ENCODE results near the gene CGGBP1.

Gene CGGBP1, protein sequence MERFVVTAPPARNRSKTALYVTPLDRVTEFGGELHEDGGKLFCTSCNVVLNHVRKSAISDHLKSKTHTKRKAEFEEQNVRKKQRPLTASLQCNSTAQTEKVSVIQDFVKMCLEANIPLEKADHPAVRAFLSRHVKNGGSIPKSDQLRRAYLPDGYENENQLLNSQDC

DNA sequence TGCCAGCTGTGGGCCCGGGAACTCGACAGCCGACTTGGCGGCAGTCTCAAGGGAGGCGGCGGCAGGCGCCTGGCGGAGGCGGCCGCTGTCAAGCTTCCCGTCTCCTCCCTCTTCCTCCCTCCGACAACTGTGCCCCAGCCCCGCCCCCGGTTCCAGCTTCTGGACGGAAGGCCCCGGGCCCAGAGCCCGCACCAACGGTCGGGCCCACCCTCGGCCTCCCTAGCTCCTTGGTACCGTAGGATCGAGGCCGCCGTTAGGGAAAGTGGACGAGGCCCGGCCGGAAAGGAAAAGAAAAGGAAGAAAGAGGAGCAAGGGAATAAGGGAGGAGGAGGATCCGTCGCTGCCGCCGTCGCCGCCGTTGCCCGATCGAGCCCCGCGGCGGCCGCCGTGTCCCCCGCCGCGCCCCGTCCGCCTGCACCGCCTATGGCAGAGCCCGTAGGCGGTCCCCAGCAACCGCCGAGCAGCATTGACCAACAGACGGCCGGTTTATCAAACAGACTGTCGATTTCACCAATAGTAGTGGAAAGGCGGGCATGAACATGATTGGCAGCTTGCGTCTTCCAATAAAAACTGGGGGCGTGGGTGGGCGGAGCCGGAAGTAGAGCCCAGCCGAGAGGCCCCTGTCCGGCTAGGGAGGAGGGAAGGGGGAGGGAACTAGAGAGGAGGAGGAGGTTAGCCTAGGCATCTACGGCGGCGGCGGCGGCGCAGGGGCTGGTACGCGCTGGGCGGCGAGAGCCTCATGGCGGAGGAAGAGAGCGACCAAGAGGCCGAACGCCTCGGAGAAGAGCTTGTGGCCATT, at the start of gene CGGBP1, which contains the start of gene ZNF654:
Gene CGGBP1, minus strand, starts transcription at position 425 of the 799 bp plus-strand sequence. CDS start 3,029 bp downstream, outside the sequence.
Gene ZNF654, plus strand, starts transcription at position 675 of the 799 bp plus-strand sequence. Its CDS starts 65 bp downstream, at position 740.
- DNase-seq (ENCODE audit: low read depth in 3 of 3): peak; percentile 96 to 99 (median 99)

DNA sequence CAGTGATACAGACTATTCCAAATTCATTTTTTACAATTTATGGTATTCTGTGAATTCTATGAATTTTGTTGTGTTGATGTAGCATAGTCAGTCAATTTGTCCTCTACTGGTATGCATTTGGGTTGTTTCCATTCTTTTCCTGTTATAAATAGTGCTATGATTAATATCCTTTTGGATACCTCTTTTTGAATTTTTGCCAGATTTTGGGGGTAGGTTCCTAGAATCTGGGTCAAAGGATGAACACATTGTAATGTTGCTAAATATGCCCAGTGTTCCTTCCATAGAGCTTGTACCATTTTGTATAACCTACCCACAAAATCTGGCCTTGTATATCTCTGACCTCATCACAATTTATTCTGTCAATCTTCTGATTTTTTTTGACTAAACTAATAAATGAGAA, 46.5 kb upstream of the CGGBP1 start:
- no peak for DNase-seq (ENCODE audit: low read depth in 3 of 3)

DNA sequence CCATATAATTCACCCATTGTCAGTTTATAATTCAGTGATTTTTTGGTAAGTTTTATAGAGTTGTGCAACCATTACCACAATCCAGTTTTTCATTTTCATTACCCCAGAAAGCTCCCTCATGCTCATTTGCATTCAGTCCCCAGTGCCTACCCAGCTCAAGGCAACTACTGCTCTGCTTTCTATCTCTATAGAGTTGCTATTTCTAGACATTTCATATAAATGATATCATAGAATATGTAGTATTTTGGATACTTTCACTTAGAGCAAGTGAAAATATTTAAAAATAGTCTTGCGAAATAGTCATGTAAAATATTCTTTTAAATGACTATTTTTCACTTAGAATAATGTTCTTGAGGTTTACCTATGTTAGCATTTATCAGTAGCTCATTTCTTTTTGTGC, 42.3 kb upstream of the CGGBP1 start:
- DNase-seq (ENCODE audit: low read depth in 3 of 3): no peak

DNA sequence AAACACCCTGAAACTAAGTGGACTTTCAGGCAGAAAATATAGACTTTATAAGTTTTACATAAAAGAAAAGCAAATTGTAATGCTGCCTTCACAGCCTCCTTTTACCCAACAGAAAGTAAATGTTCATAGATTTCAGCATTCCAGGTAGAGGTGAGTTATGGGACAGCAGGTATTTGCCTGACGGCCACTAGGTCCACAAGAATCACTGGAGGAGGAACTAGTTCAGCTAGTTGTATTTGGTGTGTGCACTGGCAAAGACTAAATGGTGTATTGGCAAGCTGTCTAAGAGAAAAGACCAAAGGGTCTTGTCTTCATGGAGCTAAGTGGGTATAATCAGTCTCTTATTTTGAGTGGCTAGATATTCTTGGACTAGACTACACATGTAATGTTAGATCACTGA, 34.5 kb upstream of the CGGBP1 start:
- DNase-seq (ENCODE audit: low read depth in 3 of 3): no peak

DNA sequence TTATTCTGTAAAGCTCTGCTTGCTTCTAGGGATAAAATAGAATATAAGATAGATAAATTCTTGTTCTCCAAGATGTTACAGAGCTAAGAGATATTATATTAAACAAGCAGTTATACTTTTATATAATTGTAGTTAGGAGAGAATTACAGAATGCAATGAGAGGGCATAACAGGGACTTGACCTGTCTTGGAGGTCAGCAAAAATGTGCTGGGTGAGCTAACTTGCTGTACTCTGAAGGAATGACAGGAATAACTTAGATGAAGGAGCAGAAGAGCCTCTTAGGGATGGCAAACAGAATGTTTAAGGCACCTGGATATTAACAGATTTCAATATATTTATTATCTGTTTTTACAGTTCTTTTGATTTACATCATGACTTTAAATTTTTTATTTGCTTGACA, 33.5 kb upstream of the CGGBP1 start:
- no peak for DNase-seq (ENCODE audit: low read depth in 3 of 3)

DNA sequence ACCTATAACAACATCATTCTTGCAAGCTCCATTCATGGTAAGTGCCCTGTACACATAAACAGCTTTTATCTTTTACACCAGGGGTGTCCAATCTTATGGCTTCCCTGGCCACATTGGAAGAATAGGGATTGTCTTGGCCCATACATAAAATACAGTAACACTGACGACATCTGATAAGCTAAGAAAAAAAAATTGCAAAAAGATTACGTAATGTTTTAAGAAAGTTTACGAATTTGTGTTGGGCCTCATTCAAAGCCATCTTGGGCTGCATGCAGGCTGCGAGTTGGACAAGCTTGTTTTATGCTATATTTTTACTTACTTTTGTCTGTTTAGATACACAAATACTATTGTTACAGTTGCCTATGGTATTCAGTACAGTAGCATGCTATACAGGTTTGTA, 31.9 kb upstream of the CGGBP1 start:
- DNase-seq (ENCODE audit: low read depth in 3 of 3): no peak

DNA sequence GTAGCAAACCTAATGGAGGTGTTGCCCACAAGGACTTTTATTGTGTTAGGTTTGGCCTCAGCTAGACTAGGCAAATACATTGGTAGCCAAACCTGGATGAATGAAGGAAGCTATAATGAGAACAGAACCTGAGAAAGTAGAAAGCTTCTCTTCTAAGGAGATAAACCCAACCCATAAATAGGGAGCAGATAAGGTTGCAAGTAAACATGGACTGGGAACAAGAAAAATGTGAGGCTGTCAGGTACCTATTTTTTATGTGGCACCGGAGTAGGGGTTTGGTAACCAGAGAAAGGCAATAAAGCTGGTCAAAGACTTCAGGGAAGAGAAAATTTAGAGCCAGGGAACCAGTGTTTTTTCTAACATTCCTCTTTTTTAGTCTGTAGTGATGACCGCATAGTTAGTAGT, 25.3 kb upstream of the CGGBP1 start:
- DNase-seq (ENCODE audit: low read depth in 3 of 3): no peak

DNA sequence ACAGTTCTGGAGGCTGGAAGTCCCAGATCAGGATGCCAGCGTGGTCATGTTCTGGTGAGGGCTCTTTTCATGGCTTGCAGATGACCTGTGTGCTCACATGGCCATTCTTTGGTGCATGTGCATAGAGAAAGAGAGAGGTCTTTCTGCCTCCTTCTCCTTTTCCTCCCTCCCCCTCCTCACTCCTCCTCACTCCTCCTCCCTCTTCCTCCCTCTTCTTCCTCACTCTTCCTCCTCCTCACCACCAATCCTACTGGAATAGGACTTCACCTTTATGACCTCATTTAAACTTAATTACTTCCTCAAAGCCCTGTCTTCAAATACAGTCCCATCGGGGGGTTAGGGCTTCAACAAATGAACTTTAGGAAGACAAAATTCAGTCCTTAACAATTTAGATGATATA, 24.0 kb upstream of the CGGBP1 start:
- no peak for DNase-seq (ENCODE audit: low read depth in 3 of 3)

DNA sequence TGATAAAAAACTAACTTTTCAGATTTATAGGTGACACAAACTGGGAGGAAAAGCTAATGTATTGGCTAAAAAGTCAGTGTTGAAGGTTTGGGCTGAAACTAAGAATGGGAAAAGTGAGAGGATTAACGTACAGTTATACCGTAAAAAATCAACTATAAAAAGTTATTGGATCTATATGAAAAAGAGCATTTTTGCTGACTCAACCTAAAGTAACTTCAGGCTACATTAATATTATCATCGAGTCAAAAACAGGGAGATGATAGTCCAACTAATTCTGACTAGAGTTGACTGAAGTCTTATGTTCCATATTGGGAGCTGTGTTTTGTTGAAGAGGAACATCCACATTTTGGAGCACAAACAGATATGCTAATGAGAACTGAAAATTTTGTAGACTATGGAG, 20.1 kb upstream of the CGGBP1 start:
- no peak for DNase-seq (ENCODE audit: low read depth in 3 of 3)

DNA sequence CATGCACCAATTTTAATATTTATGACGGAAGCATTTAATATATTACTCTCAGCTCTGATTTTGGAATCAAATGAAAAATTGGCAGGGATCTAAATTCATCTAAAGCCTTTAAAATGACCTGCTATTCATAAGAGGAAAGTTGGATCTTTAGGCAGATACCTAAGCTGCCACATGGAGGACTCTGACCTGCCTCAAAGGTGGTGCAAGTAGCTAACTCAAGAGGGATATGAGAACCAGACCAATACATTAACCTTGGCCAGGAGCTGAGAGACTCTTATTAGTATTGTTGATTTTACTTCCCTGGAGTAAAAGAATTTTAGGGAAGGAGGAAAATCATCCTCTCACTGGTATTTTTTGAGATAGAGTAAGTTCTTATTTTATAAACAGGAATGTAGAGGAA, 17.9 kb upstream of the CGGBP1 start:
- DNase-seq (ENCODE audit: low read depth in 3 of 3): no peak

DNA sequence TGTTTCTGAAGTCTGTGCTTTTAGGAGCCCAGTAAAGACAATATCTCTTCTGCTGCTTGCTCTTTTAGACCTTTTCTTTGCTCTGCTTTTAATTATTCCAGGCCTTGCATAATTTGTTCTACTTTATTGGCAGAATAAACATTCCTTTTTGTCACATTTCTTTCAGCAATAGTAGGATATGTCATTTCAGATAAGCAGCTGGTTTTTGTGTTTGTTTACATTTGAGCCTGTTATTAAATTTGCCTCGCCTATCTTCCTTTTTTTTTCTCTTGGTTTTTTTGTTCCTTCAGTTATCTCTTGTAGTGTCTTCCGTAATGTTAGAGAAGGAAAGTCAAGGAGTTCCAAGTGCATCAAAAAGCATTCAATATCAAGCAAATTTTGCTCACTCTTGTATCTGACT, 16.7 kb upstream of the CGGBP1 start:
- DNase-seq (ENCODE audit: low read depth in 3 of 3): no peak

DNA sequence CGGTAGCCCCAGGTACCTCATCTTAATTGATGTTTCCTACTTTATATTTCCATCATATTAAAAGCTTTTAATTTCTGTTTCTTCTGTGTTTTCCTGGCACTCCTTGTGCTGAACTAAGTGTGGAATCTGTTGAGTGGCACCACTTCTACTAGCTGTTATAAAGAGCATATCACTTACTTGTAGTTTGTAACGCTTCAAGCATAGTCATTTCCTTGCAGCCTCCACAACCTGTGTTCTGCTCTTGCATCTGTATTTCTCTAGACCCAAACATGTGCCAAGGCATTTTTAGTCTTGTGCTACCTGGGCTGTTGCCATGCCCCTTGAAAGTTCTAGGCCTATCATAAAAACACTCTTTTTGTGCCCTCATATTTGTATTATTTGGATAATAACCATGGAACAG, 16.3 kb upstream of the CGGBP1 start:
- no peak for DNase-seq (ENCODE audit: low read depth in 3 of 3)

DNA sequence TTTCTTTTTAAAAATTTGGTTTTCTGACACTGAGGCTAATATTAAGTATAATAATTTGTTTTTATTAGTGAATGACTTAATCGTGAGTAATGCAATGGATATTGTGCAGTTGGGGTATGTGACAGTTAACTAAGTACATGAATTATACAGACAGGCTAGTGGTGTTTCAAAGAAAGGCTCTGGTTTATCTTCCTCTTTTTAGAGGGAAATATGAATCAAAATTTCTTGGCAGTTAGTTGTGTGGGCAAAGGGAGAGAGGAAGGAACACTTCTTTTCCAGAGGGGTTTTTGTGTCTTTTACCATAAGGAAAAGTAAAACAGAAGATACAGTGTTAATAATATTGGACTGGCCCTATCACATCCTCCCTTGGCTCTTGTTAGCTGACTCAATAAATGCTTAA, 2.9 kb upstream of the CGGBP1 start:
- no peak for DNase-seq (ENCODE audit: low read depth in 3 of 3)

DNA sequence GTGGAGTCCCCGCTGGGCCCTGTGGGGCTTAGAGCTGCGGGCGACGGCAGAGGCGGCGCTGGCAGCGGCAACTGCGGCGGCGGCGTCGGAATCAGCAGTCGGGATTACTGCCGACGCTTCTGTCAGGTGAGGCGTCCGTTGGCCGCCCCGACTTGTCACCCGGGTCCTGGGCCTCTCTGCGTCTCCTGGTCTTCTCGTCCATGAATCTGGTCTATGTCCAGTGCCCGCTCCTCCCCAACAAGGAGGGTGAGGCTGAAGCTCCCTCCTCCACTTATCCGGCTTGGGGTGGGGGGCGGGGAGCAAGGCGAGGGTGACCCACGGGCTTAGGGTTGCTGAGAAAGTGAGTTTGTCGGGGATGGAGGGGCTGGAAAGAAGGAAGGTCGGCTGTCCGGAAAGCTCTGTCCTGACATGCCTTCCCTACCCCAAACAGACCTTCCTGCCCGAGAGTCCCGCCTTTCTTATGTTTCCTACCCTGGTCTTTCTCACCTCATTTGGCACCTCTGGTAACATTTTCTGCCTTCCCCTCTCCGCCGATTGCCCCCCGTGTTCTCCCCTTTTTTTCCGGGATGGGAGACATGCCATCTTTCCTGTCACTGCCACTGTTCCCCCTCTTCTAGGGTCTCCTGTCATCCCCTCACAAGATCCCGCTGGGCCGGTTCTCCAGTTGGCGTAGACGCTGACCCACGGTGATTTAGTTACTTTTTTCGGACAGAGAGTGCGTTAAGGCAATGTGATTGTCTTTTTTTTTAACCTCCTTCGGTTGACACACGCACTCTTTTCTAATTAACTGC, 770 bp upstream of the CGGBP1 start:
- no peak for DNase-seq (ENCODE audit: low read depth in 3 of 3)

DNA sequence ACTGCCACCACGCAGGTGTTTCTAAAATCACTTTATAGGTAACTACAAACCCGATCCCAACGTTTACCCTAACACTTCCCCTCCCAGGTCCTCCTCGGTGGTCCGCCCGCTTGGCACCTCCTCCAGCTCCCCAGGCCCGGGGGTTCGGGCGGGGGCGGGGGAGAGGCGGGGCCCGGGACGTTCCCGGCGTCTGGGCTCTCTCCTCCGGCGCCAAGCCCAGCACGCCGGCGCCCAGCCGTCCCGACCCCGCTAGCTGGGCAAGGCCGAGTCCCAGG, 562 bp downstream of the CGGBP1 start:
- DNase-seq (ENCODE audit: low read depth in 3 of 3): no peak

DNA sequence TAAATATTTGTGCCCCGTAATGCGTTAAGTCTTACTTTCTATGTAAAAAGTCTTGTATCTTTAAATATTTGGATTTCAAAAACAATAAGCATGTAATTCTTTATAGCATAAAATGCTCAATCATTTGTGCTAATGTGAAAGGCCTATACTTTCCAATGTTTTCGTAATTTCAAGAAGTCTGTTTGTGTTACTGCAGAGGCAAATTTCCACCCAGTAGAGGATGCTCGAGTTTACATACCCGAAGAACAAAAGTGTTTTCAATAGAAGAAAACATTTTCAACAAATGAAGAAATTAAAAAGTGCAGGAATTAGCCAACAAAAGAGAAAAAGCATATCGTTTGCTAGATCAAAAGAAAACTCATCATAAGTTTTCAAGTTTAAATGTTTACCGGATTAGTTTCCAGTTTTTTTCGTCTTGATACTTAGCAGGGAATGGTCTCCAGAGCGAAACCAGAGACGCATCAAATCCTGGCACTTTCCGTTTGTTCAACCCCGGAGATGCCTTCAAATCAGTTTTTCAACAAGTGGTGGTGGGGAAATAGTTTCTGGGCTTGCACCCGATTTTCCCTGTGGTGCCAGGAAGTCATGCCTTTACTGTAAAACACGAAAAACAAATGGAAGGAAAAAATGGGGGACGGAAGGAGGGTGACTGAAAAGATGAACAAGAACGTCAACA, 1.0 kb downstream of the CGGBP1 start:
- DNase-seq (ENCODE audit: low read depth in 3 of 3): peak in 1 of 3 experiments; percentile 3

DNA sequence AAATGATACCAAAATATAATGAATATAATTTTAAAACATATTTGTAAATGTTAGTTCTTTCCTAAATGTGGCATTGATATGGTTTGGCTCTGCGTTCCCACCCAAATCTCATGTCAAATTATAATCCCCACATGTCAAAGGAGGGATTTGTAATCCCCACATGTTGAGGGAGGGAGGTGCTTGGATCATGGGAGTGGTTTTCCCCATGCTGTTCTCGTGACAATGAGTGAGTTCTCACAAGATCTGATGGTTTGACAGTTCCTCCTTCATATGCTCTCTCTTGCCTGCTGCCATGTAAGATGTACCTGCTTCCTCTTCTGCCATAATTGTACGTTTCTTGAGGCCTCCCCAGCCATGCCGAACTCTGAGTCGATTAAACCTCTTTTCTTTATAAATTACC, 12.0 kb downstream of the CGGBP1 start:
- DNase-seq (ENCODE audit: low read depth in 3 of 3): no peak

DNA sequence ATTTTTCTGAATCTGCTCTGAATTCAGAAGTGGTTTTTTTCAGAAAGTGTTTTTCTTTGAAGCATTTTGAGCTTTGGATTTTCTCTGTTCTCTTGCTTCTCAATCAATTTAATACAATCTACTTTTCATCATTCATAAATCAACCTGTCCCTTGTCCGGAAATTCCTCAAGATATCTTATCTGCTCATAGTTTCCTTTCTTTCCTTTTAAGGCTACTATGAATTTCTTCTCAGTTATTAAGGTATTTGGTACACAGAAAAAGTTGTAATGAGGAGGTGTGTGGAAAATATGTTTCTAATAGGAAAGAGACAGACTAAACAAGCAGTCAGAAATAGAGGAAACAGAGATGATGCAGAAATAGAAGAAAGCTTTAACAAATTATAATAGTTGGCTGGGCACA, 14.4 kb downstream of the CGGBP1 start:
- DNase-seq (ENCODE audit: low read depth in 3 of 3): no peak

DNA sequence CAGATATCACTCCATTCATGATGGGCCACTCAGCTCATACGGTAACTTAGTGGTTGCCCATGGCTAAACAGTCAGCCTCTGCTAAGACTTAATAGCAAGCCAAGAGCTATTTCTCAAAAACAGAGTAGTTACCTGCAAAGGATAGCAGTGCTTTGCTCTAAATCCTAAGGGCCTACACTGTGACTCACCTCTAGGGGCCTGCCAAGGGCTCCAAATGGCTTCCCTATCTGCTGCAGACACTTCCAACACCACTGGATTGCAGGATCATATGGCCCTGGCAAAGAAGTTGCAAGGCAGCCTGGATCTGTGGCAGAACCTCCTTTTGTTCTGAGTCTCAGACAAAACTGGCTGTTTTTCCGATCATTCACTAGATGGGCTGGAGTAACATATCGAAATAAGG, 17.8 kb downstream of the CGGBP1 start:
- DNase-seq (ENCODE audit: low read depth in 3 of 3): no peak

DNA sequence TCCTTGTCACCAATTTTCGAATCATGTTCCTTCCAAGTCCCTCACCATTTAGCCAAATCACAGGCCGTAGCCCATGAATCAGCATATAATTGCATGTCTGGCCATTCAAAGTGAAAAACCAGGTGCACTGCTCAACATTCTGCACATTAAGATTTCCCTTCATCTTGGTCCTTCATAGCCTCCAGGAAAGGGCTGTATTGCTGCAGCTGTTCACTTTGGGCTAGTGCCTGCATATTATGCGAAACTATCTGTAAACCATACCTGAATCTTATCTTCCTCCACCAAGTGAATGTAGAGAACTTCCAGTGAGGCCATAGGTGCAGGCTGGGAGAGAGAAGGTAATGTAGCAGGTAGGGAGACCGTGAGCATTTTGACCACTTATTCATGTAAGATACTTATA, 18.3 kb downstream of the CGGBP1 start:
- no peak for DNase-seq (ENCODE audit: low read depth in 3 of 3)

DNA sequence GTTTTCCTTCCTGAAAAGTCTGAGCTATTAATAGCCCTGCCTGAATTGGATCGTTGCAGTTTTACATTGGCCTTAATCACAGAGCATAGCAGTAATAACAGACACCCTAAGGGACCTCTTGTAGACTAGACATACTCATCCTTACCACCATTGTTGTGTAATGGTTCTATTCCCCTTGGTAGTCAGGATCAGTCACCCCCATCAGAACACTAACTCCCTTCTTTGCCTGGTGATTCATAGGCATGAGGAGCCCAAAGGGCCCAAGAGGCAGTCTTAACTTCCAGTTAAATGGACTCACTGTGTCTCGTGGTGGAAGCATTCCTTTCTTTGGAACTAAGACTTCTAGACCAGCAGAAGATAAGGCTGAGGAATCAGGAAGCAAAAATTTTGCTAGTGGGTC, 20.2 kb downstream of the CGGBP1 start:
- DNase-seq (ENCODE audit: low read depth in 3 of 3): no peak

DNA sequence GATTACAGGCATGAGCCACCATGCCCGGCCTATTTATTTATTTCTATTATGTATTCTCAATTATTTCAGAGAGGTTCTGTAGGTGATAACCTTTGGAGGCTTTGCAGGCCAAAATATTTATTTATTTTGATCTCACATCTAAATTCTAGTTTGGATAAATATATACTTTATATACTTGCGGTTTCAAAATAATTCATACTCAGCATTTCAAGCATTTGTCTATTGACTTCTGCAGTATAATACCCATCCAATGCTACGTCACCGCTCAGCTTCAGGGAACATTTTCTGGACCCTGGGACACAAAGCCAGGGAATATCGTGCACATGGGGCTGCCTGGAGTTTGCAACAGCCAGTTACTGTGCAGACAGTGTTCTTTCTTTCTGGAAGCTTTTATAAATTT, 22.6 kb downstream of the CGGBP1 start:
- no peak for DNase-seq (ENCODE audit: low read depth in 3 of 3)
